A549 (cell line): ENCODE measurements around the gene HOXD9. TPM values are rescaled to one million over a fixed set of nuclear protein-coding genes. Genes with fewer than 3 reads are reported as not detected.
A peak's percentile ranks its signal among the peaks of the same experiment; 100 is the strongest.

ENCODE experiments used
- ATAC-seq, 2 experiments: fragments of 200-7000 bp in 1 of 2; fragments of >200 bp in 1 of 2; cut with Nextera tagmentation in 1 of 2; cut with Tn5 transposase in 1 of 2; 3 replicates each; pipeline versions ENCODE4 v1.8.0 to v1.9.1; 2018 to 2020; ENCODE audit warnings: mild to moderate bottlenecking in 1 of 2, moderate library complexity in 1 of 2
- CTCF ChIA-PET: fragments of 300-600 bp; sonication (Branson Sonifier 250); formaldehyde crosslinking; extraction: SDS; loops from one replicate; lab custom pipeline; 2021; ENCODE audit warnings: antibody characterized with exemption, inconsistent platforms; lab: Yijun Ruan, JAX
- POLR2A ChIA-PET: fragments of 350-600 bp; formaldehyde crosslinking; extraction: SDS; loops from one replicate; lab custom pipeline; 2021; ENCODE audit warnings: antibody characterized with exemption, inconsistent platforms; lab: Yijun Ruan, JAX
- DNase-seq, 2 experiments: peaks; one replicate each; pipeline versions ENCODE4 v3.0.0 to v3.0.0-alpha.2; 2011 to 2016; ENCODE audit warnings: low read depth in 1 of 2, low spot score in 1 of 2
- FAIRE-seq: peaks from 2 replicates; lab custom pipeline; 2011; peaks lifted over from hg19 to GRCh38; lab: Jason Lieb, UNC
- H3K27ac ChIP-seq, 2 experiments: fragments of >200 bp; sonication (Bioruptor Twin); formaldehyde crosslinking; 3 replicates each; pipeline ENCODE4 v1.5.1; 2016 to 2017
- H3K4me1 ChIP-seq: fragments of >200 bp; sonication (Bioruptor Twin); formaldehyde crosslinking; 3 replicates; pipeline ENCODE4 v1.6.1; 2016
- H3K4me2 ChIP-seq: fragments of >200 bp; sonication (Bioruptor Twin); formaldehyde crosslinking; 3 replicates; pipeline ENCODE4 v1.6.1; 2016
- H3K4me3 ChIP-seq: fragments of >200 bp; sonication (Bioruptor Twin); formaldehyde crosslinking; 3 replicates; pipeline ENCODE4 v1.5.1; 2016
- H3K9me3 ChIP-seq: fragments of >200 bp; sonication (Bioruptor Twin); formaldehyde crosslinking; 3 replicates; pipeline ENCODE4 v1.6.1; 2016
- BHLHE40 ChIP-seq: IDR thresholded peaks from 2 replicates; pipeline ENCODE4 v1.6.1; 2012; ENCODE audit warnings: low read depth, low read length, inconsistent platforms
- CHD4 ChIP-seq: fragments of 200-600 bp; sonication (generic); IDR thresholded peaks from 2 replicates; pipeline ENCODE4 v1.6.1; 2016; ENCODE audit warnings: antibody characterized with exemption, mild to moderate bottlenecking, borderline replicate concordance
- EHMT2 ChIP-seq: fragments of 200-600 bp; sonication (generic); IDR thresholded peaks from 2 replicates; pipeline ENCODE4 v1.6.1; 2016; ENCODE audit warnings: antibody characterized with exemption, low read depth, mild to moderate bottlenecking, moderate library complexity
- ELK1 ChIP-seq: fragments of 150-350 bp; IDR thresholded peaks from 2 replicates; pipeline ENCODE4 v1.6.1; 2014; ENCODE audit warnings: low read depth, mild to moderate bottlenecking, low read length
- ESRRA ChIP-seq: fragments of 150-350 bp; IDR thresholded peaks from 2 replicates; pipeline ENCODE4 v1.6.1; 2014; ENCODE audit warnings: mild to moderate bottlenecking, low read length, borderline replicate concordance
- FOSB ChIP-seq: fragments of 250-450 bp; sonication (Bioruptor Pico); IDR thresholded peaks from 2 replicates; pipeline ENCODE4 v1.5.0; 2020; ENCODE audit warnings: mild to moderate bottlenecking, moderate library complexity
- FOSL2 ChIP-seq, 2 experiments: fragments of 450-650 bp in 1 of 2; fragments of >200 bp in 1 of 2; sonication (Bioruptor Twin) in 1 of 2; formaldehyde crosslinking; IDR thresholded peaks; 2 replicates each; pipeline versions ENCODE4 v1.5.0 to v1.6.1; 2016 to 2020; ENCODE audit warnings: mild to moderate bottlenecking in 1 of 2, moderate library complexity in 1 of 2
- FOXS1 ChIP-seq: fragments of 250-450 bp; sonication (Bioruptor Pico); IDR thresholded peaks from 2 replicates; pipeline ENCODE4 v1.5.0; 2020; ENCODE audit warnings: mild to moderate bottlenecking, moderate library complexity
- HDAC2 ChIP-seq: fragments of 200-600 bp; sonication (generic); IDR thresholded peaks from 2 replicates; pipeline ENCODE4 v1.6.1; 2016
- HEYL ChIP-seq: fragments of 250-450 bp; sonication (Bioruptor Pico); IDR thresholded peaks from 2 replicates; pipeline ENCODE4 v1.8.0; 2021; ENCODE audit warnings: mild to moderate bottlenecking, moderate library complexity
- HMGXB4 ChIP-seq: fragments of 250-450 bp; sonication (Bioruptor Pico); IDR thresholded peaks from 2 replicates; pipeline ENCODE4 v1.5.0; 2021; ENCODE audit warnings: mild to moderate bottlenecking, moderate library complexity, borderline replicate concordance
- JUN ChIP-seq, 2 experiments: fragments of >200 bp; sonication (Bioruptor Twin); formaldehyde crosslinking; IDR thresholded peaks; 2 replicates in 1 of 2; 3 replicates in 1 of 2; pipeline ENCODE4 v1.6.1; 2016 to 2017
- JUNB ChIP-seq: fragments of >200 bp; sonication (Bioruptor Twin); formaldehyde crosslinking; IDR thresholded peaks from 2 replicates; pipeline ENCODE4 v1.6.1; 2016
- MAFK ChIP-seq: fragments of 450-650 bp; IDR thresholded peaks from 2 replicates; pipeline ENCODE4 v1.6.1; 2014; ENCODE audit not compliant: partially characterized antibody
- MAX ChIP-seq: IDR thresholded peaks from 2 replicates; pipeline ENCODE4 v1.6.1; 2012
- MYC ChIP-seq: IDR thresholded peaks from 2 replicates; pipeline ENCODE4 v1.6.1; 2012; ENCODE audit warnings: mild to moderate bottlenecking, inconsistent platforms, low read length, improper control_type of control experiment, borderline replicate concordance
- NPAS2 ChIP-seq: fragments of 250-450 bp; sonication (Bioruptor Pico); IDR thresholded peaks from 2 replicates; pipeline ENCODE4 v1.8.0; 2022; ENCODE audit warnings: mild to moderate bottlenecking, moderate library complexity, borderline replicate concordance
- PBX3 ChIP-seq: IDR thresholded peaks from 2 replicates; pipeline ENCODE4 v1.6.1; 2012
- PHF8 ChIP-seq: fragments of 200-600 bp; sonication (generic); IDR thresholded peaks from 2 replicates; pipeline ENCODE4 v1.6.1; 2016; ENCODE audit warnings: low read depth, mild to moderate bottlenecking, antibody characterized with exemption, moderate library complexity, borderline replicate concordance
- POLR2A ChIP-seq: IDR thresholded peaks from 2 replicates; pipeline ENCODE4 v1.6.1; 2012; ENCODE audit warnings: mild to moderate bottlenecking, low read length
- RAD21 ChIP-seq, 2 experiments: fragments of >200 bp in 1 of 2; sonication (Bioruptor Twin) in 1 of 2; formaldehyde crosslinking in 1 of 2; IDR thresholded peaks in 1 of 2; conservative IDR thresholded peaks in 1 of 2; 2 replicates in 1 of 2; 3 replicates in 1 of 2; pipeline ENCODE4 v1.6.1; 2012 to 2018; ENCODE audit warnings: inconsistent platforms in 1 of 2
- RARB ChIP-seq: fragments of 250-450 bp; sonication (Bioruptor Pico); IDR thresholded peaks from 2 replicates; pipeline ENCODE4 v1.8.0; 2021; ENCODE audit warnings: mild to moderate bottlenecking, moderate library complexity
- RFX5 ChIP-seq: fragments of 450-650 bp; IDR thresholded peaks from 2 replicates; pipeline ENCODE4 v1.7.1; 2014; ENCODE audit warnings: antibody characterized with exemption, mild to moderate bottlenecking, moderate library complexity
- RNF2 ChIP-seq: fragments of 200-600 bp; sonication (generic); IDR thresholded peaks from 2 replicates; pipeline ENCODE4 v1.6.1; 2016; ENCODE audit warnings: low read depth, mild to moderate bottlenecking, antibody characterized with exemption, moderate library complexity, borderline replicate concordance
- TFCP2L1 ChIP-seq: fragments of 250-450 bp; sonication (Bioruptor Pico); IDR thresholded peaks from 2 replicates; pipeline ENCODE4 v1.5.0; 2021; ENCODE audit warnings: mild to moderate bottlenecking
- TP53 ChIP-seq: fragments of 250-450 bp; sonication (Bioruptor Pico); IDR thresholded peaks from 2 replicates; pipeline ENCODE4 v1.5.0; 2021; ENCODE audit warnings: mild to moderate bottlenecking, moderate library complexity
- WGBS: methylation state at CpG from one replicate; pipeline ENCODE4 v1.1.6; 2017; ENCODE audit errors: missing lambda C conversion rate; 5-methylcytosine and 5-hydroxymethylcytosine counted together
- polyA plus RNA-seq, 4 experiments: library from polyadenylated mRNA; depleted of rRNA in 3 of 4; stranded (reverse); fragments of >200 nt; fragmentation: RNase III in 1 of 4; extraction: RNeasy Plus Mini Kit Qiagen cat#74134 plus additional on column Dnase treatment in 1 of 4; gene quantifications; 2 replicates in 3 of 4; 3 replicates in 1 of 4; pipeline ENCODE4 v1.2.3, GENCODE V29; 2011 to 2017
- TF ChIP-seq, protein P1 (sequence below): IDR thresholded peaks from 2 replicates; pipeline ENCODE4 v1.6.1; 2012; ENCODE audit warnings: low read depth, borderline replicate concordance
- TF ChIP-seq, protein P2 (sequence below): fragments of 450-650 bp; IDR thresholded peaks from 2 replicates; pipeline ENCODE4 v1.6.1; 2014; ENCODE audit warnings: antibody characterized with exemption
- TF ChIP-seq, protein P3 (sequence below): fragments of 200-600 bp; sonication (generic); IDR thresholded peaks from 2 replicates; pipeline ENCODE4 v1.6.1; 2016; ENCODE audit warnings: antibody characterized with exemption, mild to moderate bottlenecking, moderate library complexity

Gene HOXD9
- polyA plus RNA-seq, 2 of the 4 experiments (the other 2 are of a cell fraction): 0.45 to 1.0 TPM

GRCh38 chr2:176106581-176107539 lies 15.7 kb upstream of the HOXD9 start, which contains the start of gene HOXD11:
TSS of gene HOXD11 (plus strand) at chr2:176107280. CDS start at chr2:176107356, 76 bp downstream.
- POLR2A ChIA-PET: interaction anchor here (0.6 kb wide), 1 partner anchor 530 kb away, joined by 5 read pairs; no protein-coding TSS in a partner anchor
- CTCF ChIA-PET: interaction anchor here (0.8 to 2.0 kb wide), 4 partner anchors 10 to 96 kb away, joined by 3 to 11 read pairs (median 4); no protein-coding TSS in a partner anchor
- Histone ChIP-seq H3K4me2 (peak within 1 kb of the TSS; percentile 97), H3K27ac (peak within 1 kb of the TSS; percentile 48 to 90; a peak in 5 of 6 replicates), H3K4me3 (peak within 1 kb of the TSS; percentile 66), H3K4me1 (peaks cover 30% of the 10 kb centered on the region), H3K9me3 (no peaks in the 10 kb centered on the region)
- DNase-seq (peak; percentile 31 to 70), ATAC-seq (peak; percentile 53 to 66), FAIRE-seq (no peak)
- 7% methylated on average over 38 of the region's 85 CpGs for WGBS
- TF ChIP-seq RARB: no peak
- TF ChIP-seq TP53 (CRISPR knock-in tag): no peak
- TF ChIP-seq RAD21 (conservative IDR thresholded peaks at IDR 0.05 in 1 of 2, IDR thresholded peaks at IDR 0.05 in 1 of 2): no peak
- TF ChIP-seq, protein P1, sequence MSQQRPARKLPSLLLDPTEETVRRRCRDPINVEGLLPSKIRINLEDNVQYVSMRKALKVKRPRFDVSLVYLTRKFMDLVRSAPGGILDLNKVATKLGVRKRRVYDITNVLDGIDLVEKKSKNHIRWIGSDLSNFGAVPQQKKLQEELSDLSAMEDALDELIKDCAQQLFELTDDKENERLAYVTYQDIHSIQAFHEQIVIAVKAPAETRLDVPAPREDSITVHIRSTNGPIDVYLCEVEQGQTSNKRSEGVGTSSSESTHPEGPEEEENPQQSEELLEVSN: no peak; the same call in 1 of the 2 replicates
- no peak for TF ChIP-seq BHLHE40
- TF ChIP-seq NPAS2 (CRISPR knock-in tag): no peak
- TF ChIP-seq JUNB: no peak
- TF ChIP-seq, protein P2, sequence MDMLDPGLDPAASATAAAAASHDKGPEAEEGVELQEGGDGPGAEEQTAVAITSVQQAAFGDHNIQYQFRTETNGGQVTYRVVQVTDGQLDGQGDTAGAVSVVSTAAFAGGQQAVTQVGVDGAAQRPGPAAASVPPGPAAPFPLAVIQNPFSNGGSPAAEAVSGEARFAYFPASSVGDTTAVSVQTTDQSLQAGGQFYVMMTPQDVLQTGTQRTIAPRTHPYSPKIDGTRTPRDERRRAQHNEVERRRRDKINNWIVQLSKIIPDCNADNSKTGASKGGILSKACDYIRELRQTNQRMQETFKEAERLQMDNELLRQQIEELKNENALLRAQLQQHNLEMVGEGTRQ: peak; percentile 79
- no peak for TF ChIP-seq FOSB (CRISPR knock-in tag)
- peak; percentile 69; the same call in 1 of the 2 replicates for TF ChIP-seq MAX
- TF ChIP-seq PHF8: no peak
- no peak for TF ChIP-seq FOSL2 (IDR thresholded peaks at IDR 0.05)
- no peak for TF ChIP-seq FOSL2 (CRISPR knock-in tag; IDR thresholded peaks at IDR 0.05)
- no peak for TF ChIP-seq RFX5
- TF ChIP-seq RNF2: peak; percentile 89; the same call in 1 of the 2 replicates
- TF ChIP-seq EHMT2: no peak
- TF ChIP-seq, protein P3, sequence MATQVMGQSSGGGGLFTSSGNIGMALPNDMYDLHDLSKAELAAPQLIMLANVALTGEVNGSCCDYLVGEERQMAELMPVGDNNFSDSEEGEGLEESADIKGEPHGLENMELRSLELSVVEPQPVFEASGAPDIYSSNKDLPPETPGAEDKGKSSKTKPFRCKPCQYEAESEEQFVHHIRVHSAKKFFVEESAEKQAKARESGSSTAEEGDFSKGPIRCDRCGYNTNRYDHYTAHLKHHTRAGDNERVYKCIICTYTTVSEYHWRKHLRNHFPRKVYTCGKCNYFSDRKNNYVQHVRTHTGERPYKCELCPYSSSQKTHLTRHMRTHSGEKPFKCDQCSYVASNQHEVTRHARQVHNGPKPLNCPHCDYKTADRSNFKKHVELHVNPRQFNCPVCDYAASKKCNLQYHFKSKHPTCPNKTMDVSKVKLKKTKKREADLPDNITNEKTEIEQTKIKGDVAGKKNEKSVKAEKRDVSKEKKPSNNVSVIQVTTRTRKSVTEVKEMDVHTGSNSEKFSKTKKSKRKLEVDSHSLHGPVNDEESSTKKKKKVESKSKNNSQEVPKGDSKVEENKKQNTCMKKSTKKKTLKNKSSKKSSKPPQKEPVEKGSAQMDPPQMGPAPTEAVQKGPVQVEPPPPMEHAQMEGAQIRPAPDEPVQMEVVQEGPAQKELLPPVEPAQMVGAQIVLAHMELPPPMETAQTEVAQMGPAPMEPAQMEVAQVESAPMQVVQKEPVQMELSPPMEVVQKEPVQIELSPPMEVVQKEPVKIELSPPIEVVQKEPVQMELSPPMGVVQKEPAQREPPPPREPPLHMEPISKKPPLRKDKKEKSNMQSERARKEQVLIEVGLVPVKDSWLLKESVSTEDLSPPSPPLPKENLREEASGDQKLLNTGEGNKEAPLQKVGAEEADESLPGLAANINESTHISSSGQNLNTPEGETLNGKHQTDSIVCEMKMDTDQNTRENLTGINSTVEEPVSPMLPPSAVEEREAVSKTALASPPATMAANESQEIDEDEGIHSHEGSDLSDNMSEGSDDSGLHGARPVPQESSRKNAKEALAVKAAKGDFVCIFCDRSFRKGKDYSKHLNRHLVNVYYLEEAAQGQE: no peak
- no peak for TF ChIP-seq MAFK
- no peak for TF ChIP-seq POLR2A
- TF ChIP-seq TFCP2L1: no peak
- no peak for TF ChIP-seq ESRRA
- TF ChIP-seq CHD4: no peak
- no peak for TF ChIP-seq ELK1
- no peak for TF ChIP-seq MYC
- TF ChIP-seq HEYL (CRISPR knock-in tag): no peak
- peak; percentile 87; the same call in 1 of the 2 replicates for TF ChIP-seq HDAC2
- no peak for TF ChIP-seq FOXS1 (CRISPR knock-in tag)
- TF ChIP-seq HMGXB4 (CRISPR knock-in tag): no peak
- peak in 1 of 2 experiments; percentile 17; a peak in 1 of 5 replicates for TF ChIP-seq JUN (IDR thresholded peaks at IDR 0.05)
- no peak for TF ChIP-seq PBX3
